GM18867 (cell line): ENCODE data around the gene CIAO3.
"Not testable (repeated sequence)": the region's sequence is repeated elsewhere in the genome, so short reads cannot be mapped to it uniquely, and the experiment has no call there.

Source experiments
- ATAC-seq: cut with Tn5 transposase; IDR thresholded peaks from one replicate; pipeline ENCODE4 v1.9.1; 2021; ENCODE audit warnings: mild to moderate bottlenecking, moderate library complexity; ENCODE audit not compliant: unreplicated experiment

The CIAO3 gene

GRCh38 chr16:760545-761343, 19.9 kb upstream of the CIAO3 start, which contains the start of gene MSLN:
TSS of gene MSLN (plus strand) at chr16:760734. CDS start at chr16:762681, 1,947 bp downstream.
- ATAC-seq = no peak

- no peak for ATAC-seq
These were observed 19.3 kb upstream of the CIAO3 start for GRCh38 chr16:760065-760464.

GRCh38 chr16:759110-759910, 18.5 kb upstream of the CIAO3 start:
- ATAC-seq = no peak

GRCh38 chr16:756428-756827, 15.6 kb upstream of the CIAO3 start:
- no peak for ATAC-seq

GRCh38 chr16:754656-755055, 13.9 kb upstream of the CIAO3 start:
- no peak for ATAC-seq

- ATAC-seq = not testable (repeated sequence)
These were observed 13.4 kb upstream of the CIAO3 start for GRCh38 chr16:754121-754607.

DNA sequence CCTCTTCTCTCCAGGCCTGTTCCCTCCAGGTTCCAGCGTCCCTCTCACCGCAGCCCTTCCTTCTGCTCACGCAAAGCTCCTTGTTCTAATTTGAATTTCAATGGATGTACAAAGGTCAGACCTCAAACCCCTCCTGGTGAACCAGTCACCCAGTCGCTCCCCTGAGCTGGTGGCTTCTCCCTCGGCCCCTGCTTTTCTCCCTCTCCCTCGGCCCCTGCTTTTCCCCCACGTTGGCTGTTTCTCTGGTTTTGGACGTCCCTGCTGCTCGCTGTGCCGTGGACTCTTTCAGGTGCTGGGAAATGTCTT, 11.2 kb upstream of the CIAO3 start:
- ATAC-seq = no peak

DNA sequence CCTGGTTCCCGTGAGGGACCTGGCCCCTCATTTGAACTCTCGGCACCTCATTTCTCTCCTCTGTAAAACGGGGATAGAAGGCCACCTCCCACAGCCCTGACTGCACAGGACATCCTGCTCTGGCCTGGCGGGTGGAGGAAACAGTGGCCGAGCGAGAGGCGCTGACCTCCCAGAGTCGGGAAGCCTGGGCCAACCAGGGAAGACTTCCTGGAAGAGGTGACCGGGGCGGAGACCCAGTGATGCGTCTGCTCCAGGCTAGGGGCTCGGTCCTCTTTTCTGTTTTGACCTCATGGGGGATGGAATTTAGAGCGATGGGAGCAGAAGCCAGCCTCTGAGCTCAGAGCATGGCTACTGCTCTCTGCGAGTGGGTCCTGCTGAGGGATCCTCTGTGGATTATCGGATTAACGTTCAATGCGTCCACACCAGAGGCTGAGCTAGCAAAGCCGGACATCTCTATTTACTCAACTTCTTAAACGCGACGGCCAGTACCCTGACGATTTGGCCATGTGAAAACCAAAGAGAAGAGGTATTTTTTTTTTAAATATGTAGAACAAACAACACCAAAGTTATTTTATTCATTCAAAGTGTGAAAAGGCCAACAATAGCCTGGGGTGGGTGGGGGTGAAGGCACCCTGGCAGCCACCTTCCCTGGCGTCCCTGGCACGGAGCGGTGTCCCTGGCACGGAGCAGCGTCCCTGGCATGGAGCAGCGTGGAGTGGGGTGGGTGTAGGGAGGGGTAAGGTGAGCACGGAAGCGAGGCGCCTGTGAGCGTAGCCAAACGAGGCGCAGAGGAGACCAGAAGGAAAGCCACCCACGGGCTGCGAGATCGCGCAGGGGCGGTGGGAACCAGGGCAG, 10.6 kb upstream of the CIAO3 start:
- no peak for ATAC-seq

DNA sequence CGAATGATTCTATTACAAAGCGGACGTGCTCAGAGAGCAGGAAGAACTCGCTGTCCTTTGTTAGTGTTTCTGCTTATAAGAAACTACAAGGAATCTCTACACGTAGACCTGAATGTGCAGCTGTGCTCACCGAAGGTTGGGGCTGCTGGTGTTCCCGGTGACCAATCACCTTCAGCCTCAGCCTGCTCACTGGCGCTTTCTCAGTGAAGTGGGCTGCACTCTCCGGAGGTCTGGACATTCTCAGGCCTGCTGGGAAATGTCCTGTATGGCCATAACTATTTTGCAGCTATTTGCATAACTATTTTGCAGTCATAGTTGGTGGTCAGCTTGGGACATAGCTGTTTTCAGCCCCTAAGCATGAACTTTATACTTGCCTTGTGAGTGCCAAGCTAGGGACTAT, 9.7 kb upstream of the CIAO3 start:
- no peak for ATAC-seq

- ATAC-seq = no peak
These were observed 8.2 kb upstream of the CIAO3 start for GRCh38 chr16:749010-749409.

GRCh38 chr16:747978-748746, 7.4 kb upstream of the CIAO3 start:
- ATAC-seq = no peak

DNA sequence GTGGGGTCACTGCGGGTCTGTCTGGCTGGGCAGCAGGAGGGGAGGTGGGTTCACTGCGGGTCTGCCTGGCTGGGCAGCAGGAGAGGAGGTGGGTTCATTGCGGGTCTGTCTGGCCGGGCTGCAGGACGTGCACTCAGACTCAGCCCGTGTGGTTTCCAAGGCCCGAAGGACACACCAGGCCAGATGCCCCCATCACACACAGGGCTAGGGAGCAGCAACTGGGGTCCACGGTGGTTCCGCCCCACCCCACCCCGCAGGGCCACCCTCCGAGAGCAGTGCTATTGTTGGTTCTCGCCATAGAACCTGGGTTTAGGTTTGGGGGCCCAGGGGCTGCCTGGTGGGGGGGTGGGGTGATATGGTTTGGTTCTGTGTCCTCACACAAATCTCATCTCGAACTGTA, 5.8 kb upstream of the CIAO3 start:
- ATAC-seq = no peak

- ATAC-seq = no peak
These were observed 4.9 kb upstream of the CIAO3 start for GRCh38 chr16:745739-746138.

- ATAC-seq = no peak
These were observed 3.1 kb upstream of the CIAO3 start for GRCh38 chr16:743794-744500.

DNA sequence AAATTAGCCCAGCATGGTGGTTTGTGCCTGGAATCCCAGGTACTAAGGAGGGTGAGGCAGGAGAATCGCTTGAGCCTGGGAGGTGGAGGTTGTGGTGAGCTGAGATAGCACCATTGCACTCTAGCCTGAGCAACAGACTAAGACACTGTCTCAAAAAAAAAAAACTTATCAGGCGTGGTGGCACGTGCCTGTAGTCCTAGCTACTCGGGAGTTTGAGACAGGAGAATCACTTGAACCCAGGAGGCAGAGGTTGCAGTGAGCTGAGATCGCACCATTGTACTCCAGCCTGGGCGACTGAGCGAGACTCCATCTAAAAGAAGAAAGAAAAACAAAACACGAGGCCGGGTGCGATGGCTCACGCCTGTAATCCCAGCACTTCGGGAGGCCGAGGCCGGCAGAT, 2.1 kb upstream of the CIAO3 start:
- ATAC-seq = not testable (repeated sequence)

- ATAC-seq = no peak
These were observed 1.3 kb upstream of the CIAO3 start for GRCh38 chr16:741986-742629.

GRCh38 chr16:740459-740763, 386 bp downstream of the CIAO3 start:
- ATAC-seq = peak; percentile 10

DNA sequence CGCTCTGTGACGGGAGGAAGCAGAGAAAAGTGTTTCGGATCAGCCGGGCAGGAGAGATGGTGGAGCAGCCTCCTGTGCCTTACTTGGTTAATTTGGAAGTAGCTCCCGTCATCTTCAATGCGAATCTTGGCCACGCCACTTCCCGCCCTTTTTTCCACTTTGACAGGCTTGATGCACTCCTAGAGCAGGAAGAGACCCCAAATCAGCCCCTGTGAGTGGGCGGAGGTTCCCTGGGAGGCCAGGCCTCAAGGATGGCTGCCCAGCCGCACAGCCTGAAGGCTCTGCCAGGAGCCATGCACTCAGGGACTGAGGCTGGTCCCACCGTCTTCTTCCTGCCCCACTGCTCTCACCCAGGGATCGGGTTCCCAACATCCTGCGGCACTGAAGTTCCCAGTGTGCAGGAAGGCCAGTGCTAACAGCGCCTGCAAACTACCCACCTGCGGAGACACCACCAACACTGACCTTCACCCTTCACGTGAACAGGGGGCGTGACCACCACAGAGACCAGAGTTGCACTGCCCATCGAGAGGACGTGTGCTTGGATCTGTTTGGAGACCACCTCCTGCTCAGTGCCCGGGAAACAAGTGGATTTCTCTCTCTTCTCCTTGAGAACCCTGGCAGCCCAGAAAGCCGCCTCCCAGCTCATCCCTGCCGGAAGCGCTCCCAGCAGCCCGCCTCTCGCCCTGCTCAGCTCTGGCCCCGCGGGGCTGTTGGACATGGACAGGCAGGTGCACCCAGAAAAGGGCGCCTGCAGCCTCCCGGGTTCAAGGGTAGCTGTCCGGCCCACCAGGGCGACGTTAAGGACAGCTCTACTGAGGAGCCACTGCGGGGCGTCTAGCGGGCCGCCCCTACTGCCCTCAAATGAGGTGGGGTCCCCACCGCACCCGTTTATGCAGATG, 988 bp downstream of the CIAO3 start:
- ATAC-seq = no peak
